ENCODE measurements around the gene MIER2.

Gene MIER2

GRCh38 chr19:330503-330902, 14.1 kb downstream of the MIER2 start:
- DNase-seq (ENCODE audit: low spot score) = no peak

DNA sequence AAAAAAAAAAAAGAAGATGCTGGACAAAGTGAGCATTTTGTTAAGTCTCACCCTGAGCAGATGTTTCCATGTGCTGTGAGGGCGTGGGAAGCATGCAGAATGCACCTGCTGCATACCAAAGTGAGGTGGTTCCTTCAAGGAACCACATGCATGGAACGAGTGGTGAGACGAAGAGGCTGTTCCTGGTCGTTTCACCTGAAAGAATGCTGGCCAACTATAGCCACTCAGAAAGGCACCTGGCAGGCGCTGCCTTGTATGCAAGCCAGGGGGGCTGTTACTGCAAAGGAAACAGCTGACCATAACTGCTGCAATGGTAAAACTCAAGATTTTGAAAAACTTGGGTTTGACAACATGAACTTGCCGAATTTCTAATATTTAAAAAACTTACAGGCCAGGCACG, 14.7 kb downstream of the MIER2 start:
- DNase-seq (ENCODE audit: low spot score) = no peak

- no peak for DNase-seq (ENCODE audit: low spot score)
Measured at GRCh38 chr19:328025-328505, 16.5 kb downstream of the MIER2 start.

GRCh38 chr19:327291-328024, 17.1 kb downstream of the MIER2 start:
- no peak for DNase-seq (ENCODE audit: low spot score)

- no peak for DNase-seq (ENCODE audit: low spot score)
Measured at GRCh38 chr19:326871-327270, 17.7 kb downstream of the MIER2 start.

GRCh38 chr19:325937-326565, 18.5 kb downstream of the MIER2 start:
- no peak for DNase-seq (ENCODE audit: low spot score)

DNA sequence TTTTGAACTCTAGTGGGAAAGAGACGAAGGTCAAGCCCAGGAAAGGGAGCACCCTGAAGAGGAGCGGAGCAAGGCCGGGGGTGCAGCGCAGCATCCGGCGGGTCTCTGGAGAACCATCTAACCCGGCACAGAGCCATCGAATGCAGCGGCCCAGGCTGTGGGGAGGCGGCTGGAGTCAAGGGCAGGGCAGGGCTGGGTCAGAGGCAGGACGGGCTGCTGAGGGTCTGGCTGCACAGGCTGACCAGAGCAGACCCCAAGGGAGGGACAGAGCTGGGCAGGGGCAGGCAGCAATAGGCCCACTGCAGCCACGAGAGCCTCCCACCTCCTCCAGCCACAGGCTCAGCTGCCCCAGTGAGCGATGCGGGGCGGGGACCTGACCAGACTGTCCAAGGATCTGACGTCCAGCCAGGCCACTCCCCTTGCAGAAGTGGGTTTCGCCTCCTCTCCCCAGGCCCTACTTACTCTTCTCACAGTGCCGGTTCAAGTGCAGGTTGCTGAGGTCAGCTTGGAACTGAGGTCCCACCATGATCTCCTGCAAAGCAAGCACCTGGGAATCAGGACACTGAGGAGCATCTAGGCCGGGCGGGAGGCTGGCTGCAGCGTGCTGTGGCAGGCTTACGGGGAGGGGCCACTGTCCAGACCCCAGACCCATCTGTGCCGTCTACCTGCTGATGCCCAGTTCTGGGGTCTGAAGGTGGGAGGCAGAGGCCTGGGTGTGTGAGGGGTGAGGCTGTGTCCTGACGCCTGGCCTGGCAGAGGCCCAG, 19.2 kb downstream of the MIER2 start:
- no peak for DNase-seq (ENCODE audit: low spot score)

- DNase-seq (ENCODE audit: low spot score) = no peak
Measured at GRCh38 chr19:324716-325115, 19.9 kb downstream of the MIER2 start.

DNA sequence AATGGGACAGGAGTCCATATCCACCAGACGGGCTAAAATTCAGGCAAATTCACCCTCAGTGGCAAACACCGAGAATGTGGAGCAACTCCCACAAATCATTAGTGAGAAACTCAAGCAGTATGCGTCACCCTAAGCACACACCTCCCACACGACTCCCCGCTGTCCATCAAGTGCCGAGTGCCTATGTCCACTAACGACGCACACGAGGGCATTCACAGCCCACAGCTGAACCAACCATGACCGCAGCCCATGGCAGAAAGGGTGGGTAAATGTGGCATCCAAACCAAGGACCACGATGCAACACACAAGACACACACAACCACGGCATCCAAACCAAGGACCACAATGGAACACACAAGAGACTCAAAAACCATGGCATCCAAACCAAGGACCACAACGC, 22.0 kb downstream of the MIER2 start:
- DNase-seq (ENCODE audit: low spot score) = no peak

DNA sequence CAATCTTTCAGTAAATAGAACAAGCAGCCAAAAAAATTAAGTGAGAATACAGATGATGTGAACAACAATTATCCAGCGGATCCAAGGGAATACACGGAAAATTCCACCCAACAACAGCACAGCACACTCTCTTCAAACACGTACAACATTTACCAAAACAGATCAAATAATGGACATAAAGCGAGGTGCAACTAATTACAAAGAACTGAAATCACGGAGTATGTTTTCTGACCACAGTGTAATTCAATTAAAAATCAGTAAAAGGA, 26.2 kb downstream of the MIER2 start:
- no peak for DNase-seq (ENCODE audit: low spot score)

DNA sequence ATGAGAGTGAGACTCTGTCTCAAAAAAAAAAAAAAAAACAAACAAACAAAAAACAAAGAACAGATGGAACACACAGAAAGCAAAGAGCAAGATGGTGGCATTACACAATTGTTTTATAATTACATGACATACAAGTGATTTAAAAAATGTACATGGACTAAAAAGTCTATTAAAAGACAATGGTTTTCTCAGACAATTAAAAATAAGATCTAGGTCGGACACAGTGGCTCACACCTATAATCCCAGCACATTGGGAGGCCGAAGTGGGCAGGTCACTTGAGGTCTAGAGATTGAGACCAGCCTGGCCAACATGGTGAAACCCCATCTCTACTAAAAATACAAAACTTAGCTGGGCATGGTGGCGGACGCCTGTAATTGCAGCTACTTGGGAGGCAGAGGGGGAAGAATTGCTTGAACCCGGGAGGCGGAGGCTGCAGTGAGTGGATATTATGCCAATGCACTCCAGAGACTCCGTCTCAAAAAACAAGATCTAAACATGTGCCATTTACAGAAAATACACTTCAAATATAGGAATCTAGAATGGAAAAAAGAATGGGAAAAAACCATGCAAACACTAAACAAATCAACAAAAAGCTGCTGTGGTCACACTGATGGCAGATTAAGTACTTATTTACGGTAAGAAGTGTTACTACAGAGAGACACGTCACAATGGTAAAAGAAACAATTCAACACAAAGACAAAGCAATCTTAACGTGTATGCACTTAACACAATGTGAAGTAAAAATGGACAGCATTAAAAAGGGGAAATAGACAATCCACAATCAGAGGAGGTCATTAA, 26.7 kb downstream of the MIER2 start:
- DNase-seq (ENCODE audit: low spot score) = no peak

DNA sequence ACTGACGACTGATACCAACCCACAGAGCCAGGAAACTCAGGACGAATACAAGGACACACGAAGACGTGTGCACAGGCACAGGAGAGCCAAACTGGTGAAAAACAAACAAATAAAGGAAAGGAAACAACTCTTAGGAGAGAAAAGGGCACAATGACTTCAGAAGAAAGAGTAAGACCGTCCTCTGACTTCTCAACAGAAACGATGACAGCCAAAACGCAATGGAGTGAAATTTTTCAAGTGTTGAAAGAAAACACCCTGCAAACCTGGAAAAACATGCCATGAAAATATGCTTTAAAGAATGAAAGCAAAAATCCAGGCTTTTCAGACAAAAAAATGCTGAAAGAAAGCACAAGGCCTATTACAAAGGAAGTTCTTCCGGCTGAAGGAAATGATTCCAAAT, 28.8 kb downstream of the MIER2 start:
- DNase-seq (ENCODE audit: low spot score) = no peak

- no peak for DNase-seq (ENCODE audit: low spot score)
Measured at GRCh38 chr19:313988-314815, 30.4 kb downstream of the MIER2 start.

DNA sequence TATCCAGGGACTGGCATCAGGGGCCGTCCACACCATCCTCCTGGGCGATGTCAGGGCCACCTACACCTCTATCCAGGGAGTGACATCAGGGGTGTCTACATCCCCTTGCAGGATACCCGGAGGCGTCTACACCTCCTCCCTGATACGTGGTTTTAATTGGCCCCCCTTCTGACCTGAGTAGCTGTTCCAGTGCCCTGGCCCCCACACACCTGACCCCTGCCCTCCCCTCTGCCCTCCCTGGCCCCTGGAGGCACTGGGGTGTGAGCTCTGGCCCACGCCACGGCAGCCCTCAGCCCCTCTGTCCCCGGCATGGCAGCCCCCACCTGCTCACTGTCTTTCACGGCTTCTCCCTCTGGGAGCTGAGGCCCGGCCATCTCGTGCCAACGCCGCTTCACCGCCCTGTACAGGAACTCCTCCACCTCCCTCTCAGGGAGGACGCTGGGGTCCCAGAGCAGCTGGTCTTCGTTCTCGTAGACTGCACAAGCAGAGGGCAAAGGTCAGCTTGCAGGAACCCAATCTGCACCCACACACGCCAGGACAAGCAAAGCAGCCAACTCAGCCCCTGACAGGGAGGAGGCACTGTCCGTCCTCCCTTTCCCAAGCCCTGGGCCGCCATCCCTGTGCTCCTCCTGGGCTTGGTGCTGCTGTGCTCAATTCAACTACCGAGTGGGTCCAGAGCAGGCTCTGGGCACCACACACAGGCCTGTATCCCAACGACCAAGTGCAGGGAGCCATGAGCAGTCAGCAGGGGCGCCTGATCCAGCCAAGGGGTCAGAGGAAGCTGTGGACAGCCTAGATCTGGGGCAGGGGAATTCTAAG, 31.2 kb downstream of the MIER2 start:
- DNase-seq (ENCODE audit: low spot score) = no peak

DNA sequence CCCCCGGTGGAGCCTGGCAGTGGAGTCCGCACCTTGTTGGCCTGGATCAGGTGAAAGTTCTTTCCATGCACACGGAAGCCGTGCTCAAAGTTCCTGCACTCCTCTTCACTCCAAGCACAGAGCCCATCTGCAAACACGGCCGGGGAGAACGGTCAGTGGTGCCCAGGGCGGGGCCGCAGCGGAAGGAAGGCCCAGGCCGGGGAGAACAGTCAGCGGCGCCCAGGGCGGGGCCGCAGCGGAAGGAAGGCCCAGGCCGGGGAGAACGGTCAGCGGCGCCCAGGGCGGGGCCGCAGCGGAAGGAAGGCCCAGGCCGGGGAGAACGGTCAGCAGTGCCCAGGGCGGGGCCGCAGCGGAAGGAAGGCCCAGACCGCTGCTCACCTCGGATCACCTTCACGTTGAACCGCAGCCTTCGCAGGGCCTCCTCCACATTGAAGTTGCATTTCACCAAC, 32.8 kb downstream of the MIER2 start:
- DNase-seq (ENCODE audit: low spot score) = no peak

- DNase-seq (ENCODE audit: low spot score) = no peak
Measured at GRCh38 chr19:310781-311496, 33.7 kb downstream of the MIER2 start.

DNA sequence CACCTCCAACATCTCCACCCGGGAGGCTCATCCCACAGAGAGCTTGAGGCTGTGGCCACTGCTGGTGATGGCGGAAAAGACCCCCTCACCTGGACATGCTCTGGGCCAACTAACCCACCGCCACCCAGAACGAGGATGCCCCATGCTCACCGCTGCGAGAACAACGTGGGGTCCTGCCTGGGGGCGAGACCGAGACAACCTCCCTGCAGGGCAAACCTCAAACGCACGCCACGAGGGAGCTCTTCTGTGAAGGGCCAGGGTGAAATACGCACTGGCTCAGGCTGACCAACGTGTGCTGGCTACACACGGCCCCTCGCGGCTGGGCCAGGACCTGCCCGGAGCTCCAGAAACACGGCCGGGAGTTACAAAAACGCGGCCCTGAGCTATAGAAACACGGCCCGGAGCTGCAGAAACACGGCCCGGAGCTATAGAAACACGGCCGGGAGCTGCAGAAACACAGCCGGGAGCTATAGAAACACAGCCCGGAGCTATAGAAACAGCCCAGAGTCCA, 34.4 kb downstream of the MIER2 start:
- DNase-seq (ENCODE audit: low spot score) = no peak

DNA sequence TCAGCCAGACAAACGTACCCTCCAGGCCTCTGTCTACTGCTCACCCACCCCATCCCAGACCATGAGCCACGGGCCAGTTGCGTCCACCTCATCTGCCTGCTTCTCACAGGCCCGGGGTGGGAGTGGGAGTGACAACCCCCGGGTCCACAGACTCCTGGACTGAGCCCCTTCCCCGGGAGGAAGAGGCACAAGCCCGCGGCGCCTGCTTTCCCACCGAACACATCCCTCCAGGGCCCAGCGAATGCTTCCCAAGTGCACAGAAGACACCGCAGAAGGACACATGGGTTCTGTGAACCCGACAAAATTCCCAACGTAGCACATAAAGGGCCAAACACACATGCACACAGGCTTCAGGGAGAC, 35.4 kb downstream of the MIER2 start:
- no peak for DNase-seq (ENCODE audit: low spot score)

DNA sequence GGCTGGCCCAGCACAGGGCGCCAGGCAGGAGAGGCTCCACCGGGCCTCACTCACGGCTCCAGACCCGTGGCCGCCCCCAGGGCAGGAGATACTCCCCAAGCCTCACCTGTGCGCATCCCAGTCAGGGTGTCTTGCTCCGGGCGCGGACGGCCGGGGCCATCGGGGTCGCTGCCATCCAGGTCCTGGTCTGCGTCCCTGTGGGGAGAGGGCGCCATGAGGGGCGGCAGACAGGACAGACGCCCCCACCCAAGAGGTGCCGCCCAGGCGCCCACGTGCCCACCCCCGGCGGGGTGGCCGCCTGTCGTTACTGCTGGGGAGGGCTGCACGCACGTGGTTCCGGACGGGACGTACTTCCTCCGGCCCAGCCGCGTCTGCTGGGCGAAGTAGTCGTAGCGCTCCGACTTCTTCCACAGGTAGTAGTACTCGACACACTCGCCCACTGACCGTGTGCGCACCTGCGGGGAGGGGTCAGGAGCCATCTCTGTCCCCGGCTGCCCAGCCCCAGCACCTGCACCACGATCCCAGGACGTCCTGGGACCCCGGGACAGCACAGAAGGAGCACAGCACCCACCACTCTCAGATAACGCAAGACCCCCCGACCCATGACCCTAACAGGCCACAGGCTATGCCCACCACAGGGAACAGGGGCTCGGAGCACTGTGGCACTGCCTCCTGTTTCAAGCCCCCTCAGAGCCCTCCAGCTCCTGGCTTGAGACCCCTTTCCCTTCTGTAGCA, 36.0 kb downstream of the MIER2 start:
- no peak for DNase-seq (ENCODE audit: low spot score)
